GM18868 (cell line): ENCODE data around the gene TMC3.

Source experiments
- ATAC-seq: cut with Tn5 transposase; IDR thresholded peaks from one replicate; pipeline ENCODE4 v1.9.1; 2021; ENCODE audit warnings: mild to moderate bottlenecking, moderate library complexity; ENCODE audit not compliant: unreplicated experiment

TMC3 gene

GRCh38 chr15:81385721-81386076 lies 11.7 kb upstream of the TMC3 start:
- no peak for ATAC-seq

GRCh38 chr15:81384891-81385720 lies 11.1 kb upstream of the TMC3 start:
- no peak for ATAC-seq

GRCh38 chr15:81381720-81382119 lies 7.7 kb upstream of the TMC3 start:
- ATAC-seq: no peak

GRCh38 chr15:81380668-81381067 lies 6.7 kb upstream of the TMC3 start:
- no peak for ATAC-seq

GRCh38 chr15:81380203-81380602 lies 6.2 kb upstream of the TMC3 start:
- no peak for ATAC-seq

- ATAC-seq: no peak
Observed at GRCh38 chr15:81379269-81379668, 5.3 kb upstream of the TMC3 start.

- no peak for ATAC-seq
Observed at GRCh38 chr15:81378443-81378842, 4.4 kb upstream of the TMC3 start.

GRCh38 chr15:81377871-81378270 lies 3.9 kb upstream of the TMC3 start:
- no peak for ATAC-seq

- no peak for ATAC-seq
Observed at GRCh38 chr15:81376231-81376630, 2.2 kb upstream of the TMC3 start.

GRCh38 chr15:81375461-81375860 lies 1.4 kb upstream of the TMC3 start:
- no peak for ATAC-seq

GRCh38 chr15:81373176-81373575 lies 837 bp downstream of the TMC3 start:
- no peak for ATAC-seq

- ATAC-seq: no peak
Observed at GRCh38 chr15:81372575-81372974, 1.4 kb downstream of the TMC3 start.

- ATAC-seq: no peak
Observed at GRCh38 chr15:81363718-81364500, 10.1 kb downstream of the TMC3 start.

GRCh38 chr15:81363276-81363675 lies 10.7 kb downstream of the TMC3 start:
- ATAC-seq: no peak

GRCh38 chr15:81362790-81363189 lies 11.2 kb downstream of the TMC3 start:
- ATAC-seq: no peak

GRCh38 chr15:81361891-81362290 lies 12.1 kb downstream of the TMC3 start:
- no peak for ATAC-seq

GRCh38 chr15:81360491-81360890 lies 13.5 kb downstream of the TMC3 start:
- ATAC-seq: no peak

- no peak for ATAC-seq
Observed at GRCh38 chr15:81358248-81358647, 15.8 kb downstream of the TMC3 start.

- ATAC-seq: no peak
Observed at GRCh38 chr15:81357180-81357686, 16.8 kb downstream of the TMC3 start.

- ATAC-seq: no peak
Observed at GRCh38 chr15:81356252-81356651, 17.8 kb downstream of the TMC3 start.

- ATAC-seq: no peak
Observed at GRCh38 chr15:81351651-81352050, 22.4 kb downstream of the TMC3 start.

GRCh38 chr15:81349271-81349670 lies 24.7 kb downstream of the TMC3 start:
- ATAC-seq: no peak
